ENCODE results near the gene MAG.

Gene MAG

DNA sequence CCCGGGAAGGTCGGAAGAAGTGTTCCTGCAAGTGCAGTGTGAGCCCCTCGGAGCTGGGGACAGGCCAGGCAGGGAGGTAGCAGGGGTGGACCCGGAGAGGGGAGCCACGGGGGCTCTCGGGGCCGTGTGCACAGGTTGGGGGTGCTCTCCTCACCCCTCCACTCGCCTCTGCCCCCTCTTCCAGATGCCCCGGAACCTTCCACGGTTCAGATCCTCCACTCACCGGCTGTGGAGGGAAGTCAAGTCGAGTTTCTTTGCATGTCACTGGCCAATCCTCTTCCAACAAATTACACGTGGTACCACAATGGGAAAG is 46.0 kb downstream of the MAG start:
- Mint-ChIP-seq H3K4me1 (peaks cover 5% of the 10 kb centered on the region), H3K27ac (no peak overlapping the region), H3K9me3 (no peaks in the 10 kb centered on the region), H3K4me3 (no peak overlapping the region), H3K27me3 (peaks cover 53% of the 10 kb centered on the region), H3K36me3 (no peaks in the 10 kb centered on the region)
- no peak for DNase-seq
- CTCF ChIA-PET = no interaction called here

GRCh38 chr19:35340431-35340830 is 48.5 kb downstream of the MAG start:
- no peak overlapping the region for H3K27ac Mint-ChIP-seq
- H3K27me3 Mint-ChIP-seq = peaks cover 69% of the 10 kb centered on the region
- CTCF ChIA-PET = no interaction called here
- H3K4me1 Mint-ChIP-seq = no peaks in the 10 kb centered on the region
- no peaks in the 10 kb centered on the region for H3K36me3 Mint-ChIP-seq
- DNase-seq = no peak
- H3K9me3 Mint-ChIP-seq = no peaks in the 10 kb centered on the region
- no peak overlapping the region for H3K4me3 Mint-ChIP-seq

GRCh38 chr19:35341006-35341405 is 49.0 kb downstream of the MAG start:
- H3K27ac Mint-ChIP-seq = no peak overlapping the region

GRCh38 chr19:35341565-35342225 is 49.7 kb downstream of the MAG start:
- Mint-ChIP-seq H3K4me3 (no peak overlapping the region), H3K27ac (no peak overlapping the region), H3K4me1 (peaks cover 11% of the 10 kb centered on the region), H3K36me3 (no peaks in the 10 kb centered on the region), H3K9me3 (no peaks in the 10 kb centered on the region), H3K27me3 (peaks cover 76% of the 10 kb centered on the region)
- CTCF ChIA-PET = interaction anchor here (1.1 to 1.3 kb wide), 2 partner anchors 9 to 174 kb away, joined by 3 read pairs; no protein-coding TSS in a partner anchor
- no peak for DNase-seq

More at GRCh38 chr19:35341006-35341405, 49.0 kb downstream of the MAG start:
- CTCF ChIA-PET = no interaction called here
- peaks cover 72% of the 10 kb centered on the region for H3K27me3 Mint-ChIP-seq
- no peak for DNase-seq
- H3K36me3 Mint-ChIP-seq = no peaks in the 10 kb centered on the region
- H3K9me3 Mint-ChIP-seq = no peaks in the 10 kb centered on the region
- peaks cover 4% of the 10 kb centered on the region for H3K4me1 Mint-ChIP-seq
- H3K4me3 Mint-ChIP-seq = no peak overlapping the region

GRCh38 chr19:35342430-35342829 is 50.5 kb downstream of the MAG start:
- H3K4me1 Mint-ChIP-seq = peaks cover 18% of the 10 kb centered on the region
- H3K27me3 Mint-ChIP-seq = peaks cover 79% of the 10 kb centered on the region
- H3K36me3 Mint-ChIP-seq = no peaks in the 10 kb centered on the region
- CTCF ChIA-PET = interaction anchor here (1.1 to 1.3 kb wide), 2 partner anchors 10 to 173 kb away, joined by 3 read pairs; no protein-coding TSS in a partner anchor
- H3K4me3 Mint-ChIP-seq = no peak overlapping the region
- H3K9me3 Mint-ChIP-seq = no peaks in the 10 kb centered on the region
- H3K27ac Mint-ChIP-seq = no peak overlapping the region
- no peak for DNase-seq

DNA sequence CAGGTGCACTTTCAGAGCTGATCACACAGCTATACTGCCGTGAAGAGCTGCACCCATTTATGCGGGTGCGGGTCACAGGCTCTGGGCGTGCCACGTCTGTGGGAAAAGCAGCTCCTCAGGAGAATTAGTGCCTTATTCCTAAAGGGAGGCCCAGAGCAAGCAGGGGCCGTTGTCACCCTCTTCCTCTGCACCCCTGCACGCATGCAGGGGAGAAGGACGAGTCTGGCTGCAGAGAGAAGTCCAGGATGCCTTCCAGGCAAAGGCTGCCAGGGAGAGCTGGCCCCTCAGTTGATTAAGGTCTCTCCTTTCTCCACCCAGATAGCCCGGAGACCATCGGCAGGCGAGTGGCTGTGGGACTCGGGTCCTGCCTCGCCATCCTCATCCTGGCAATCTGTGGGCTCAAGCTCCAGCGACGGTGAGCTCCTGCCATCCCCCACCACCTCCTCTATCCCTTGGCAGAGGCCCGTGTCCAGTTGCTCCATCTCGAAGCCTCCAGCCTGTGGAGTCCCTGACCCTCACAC is 52.6 kb downstream of the MAG start:
- Mint-ChIP-seq H3K4me1 (peaks cover 33% of the 10 kb centered on the region), H3K9me3 (no peaks in the 10 kb centered on the region), H3K27ac (no peak overlapping the region), H3K27me3 (peaks cover 92% of the 10 kb centered on the region), H3K36me3 (no peaks in the 10 kb centered on the region), H3K4me3 (no peak overlapping the region)
- CTCF ChIA-PET = interaction anchor here (0.9 kb wide), 1 partner anchor 9 kb away, joined by 4 read pairs; no protein-coding TSS in a partner anchor
- no peak for DNase-seq

DNA sequence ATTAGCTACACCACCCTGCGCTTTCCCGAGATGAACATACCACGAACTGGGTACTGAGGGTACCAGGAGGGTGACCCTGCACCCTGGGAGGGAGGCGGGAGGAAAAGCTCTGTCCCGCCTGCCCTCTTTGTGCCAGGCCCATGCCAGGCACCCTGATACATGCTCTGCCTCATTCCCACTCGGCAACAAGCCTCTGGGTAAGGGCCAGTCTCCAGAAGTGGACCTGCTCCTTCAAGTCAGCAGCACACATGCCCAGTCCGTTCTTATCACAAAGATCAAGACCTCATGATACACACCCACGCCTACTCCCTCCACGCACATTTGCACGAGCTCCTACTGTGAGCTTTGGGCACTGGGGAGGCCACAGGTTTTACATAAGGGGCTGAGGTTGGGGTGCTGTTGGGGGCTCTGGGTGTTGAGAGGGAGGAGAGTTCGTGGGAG is 53.7 kb downstream of the MAG start:
- Mint-ChIP-seq H3K27ac (no peak overlapping the region), H3K9me3 (no peaks in the 10 kb centered on the region), H3K27me3 (peaks cover 94% of the 10 kb centered on the region), H3K4me3 (no peak overlapping the region), H3K36me3 (no peaks in the 10 kb centered on the region), H3K4me1 (peaks cover 33% of the 10 kb centered on the region)
- DNase-seq = no peak
- CTCF ChIA-PET = interaction anchor here (2.2 kb wide), 1 partner anchor 192 kb away, joined by 5 read pairs; the partner anchor contains the start of gene FXYD5

- Mint-ChIP-seq H3K27ac (peak overlapping the region; percentile 31), H3K9me3 (no peaks in the 10 kb centered on the region), H3K4me1 (peaks cover 33% of the 10 kb centered on the region), H3K4me3 (peak overlapping the region; percentile 4), H3K36me3 (no peaks in the 10 kb centered on the region), H3K27me3 (peaks cover 94% of the 10 kb centered on the region)
- peak; percentile 76 for DNase-seq
- CTCF ChIA-PET = interaction anchor here (1.0 to 2.2 kb wide), 6 partner anchors 39 to 204 kb away, joined by 3 to 5 read pairs (median 5); partner anchors contain the start of gene FXYD5
Measured at GRCh38 chr19:35346193-35347052, 54.5 kb downstream of the MAG start.

DNA sequence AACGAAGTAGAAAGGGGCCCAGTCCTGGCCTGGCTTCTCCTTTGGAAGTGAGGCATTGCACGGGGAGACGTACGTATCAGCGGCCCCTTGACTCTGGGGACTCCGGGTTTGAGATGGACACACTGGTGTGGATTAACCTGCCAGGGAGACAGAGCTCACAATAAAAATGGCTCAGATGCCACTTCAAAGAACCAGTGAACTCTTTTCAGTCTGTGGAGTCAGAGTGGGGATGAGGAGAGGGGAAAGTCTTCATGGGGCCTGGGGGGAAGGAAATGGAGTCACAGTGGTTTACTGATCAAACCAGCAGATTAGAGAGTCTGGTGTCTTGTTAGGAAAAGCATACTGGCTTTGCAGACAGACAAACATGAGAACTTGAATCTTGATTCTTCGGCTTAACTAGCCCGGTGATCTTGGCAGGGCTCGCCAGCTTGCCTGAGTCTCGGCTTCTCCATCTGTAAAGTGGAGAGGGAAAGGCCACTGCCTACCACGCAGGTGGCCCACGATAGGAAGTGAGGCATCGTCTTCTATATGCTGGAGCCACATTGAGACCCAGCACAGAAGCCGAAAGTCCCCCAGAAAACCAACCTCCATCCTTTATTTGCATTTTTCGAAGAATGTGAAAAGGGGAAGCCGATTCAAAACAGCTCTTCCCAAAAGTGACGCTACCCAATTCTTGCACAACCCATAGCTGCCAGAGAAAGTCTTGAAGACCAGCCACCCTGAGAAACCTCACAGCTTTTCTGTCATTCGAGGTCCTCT is 55.4 kb downstream of the MAG start, which contains the start of gene FFAR1:
FFAR1 (plus strand) TSS at position 732 of the 759 bp plus-strand sequence. CDS start 3,650 bp downstream, outside the sequence.
- Mint-ChIP-seq H3K27ac (peak within 1 kb of the TSS; percentile 61), H3K4me3 (peak within 1 kb of the TSS; percentile 4), H3K9me3 (no peaks in the 10 kb centered on the region), H3K4me1 (peaks cover 33% of the 10 kb centered on the region), H3K36me3 (no peaks in the 10 kb centered on the region), H3K27me3 (peaks cover 91% of the 10 kb centered on the region)
- CTCF ChIA-PET = interaction anchor here (0.7 to 2.2 kb wide), 7 partner anchors 10 to 205 kb away, joined by 3 to 5 read pairs (median 5); partner anchors contain the start of genes FFAR3 and FXYD5
- peak; percentile 57 for DNase-seq

DNA sequence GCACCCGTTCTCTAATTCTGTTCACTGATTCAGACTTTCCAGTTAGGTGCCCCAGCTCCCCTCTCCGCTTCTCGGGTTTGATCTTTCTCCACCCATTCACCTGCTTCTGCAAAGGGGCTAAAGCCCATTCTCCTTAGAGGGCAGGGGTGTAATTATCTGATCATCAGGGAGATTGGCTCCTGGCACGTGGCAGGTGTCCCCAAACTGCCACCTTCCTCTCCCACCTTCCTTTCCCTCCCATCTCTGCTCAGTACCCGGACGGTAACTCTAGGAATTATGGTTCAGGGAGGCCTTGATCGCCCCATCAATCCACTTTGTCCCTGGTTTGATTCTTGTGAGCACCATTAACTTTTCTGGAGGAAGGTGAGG is 56.0 kb downstream of the MAG start:
- H3K36me3 Mint-ChIP-seq = no peaks in the 10 kb centered on the region
- H3K9me3 Mint-ChIP-seq = no peaks in the 10 kb centered on the region
- H3K27ac Mint-ChIP-seq = peak overlapping the region; percentile 61
- no peak for DNase-seq
- peaks cover 37% of the 10 kb centered on the region for H3K4me1 Mint-ChIP-seq
- H3K27me3 Mint-ChIP-seq = peaks cover 90% of the 10 kb centered on the region
- CTCF ChIA-PET = interaction anchor here (0.7 to 1.9 kb wide), 5 partner anchors 10 to 147 kb away, joined by 3 to 5 read pairs (median 5); partner anchors contain the start of gene FFAR3
- H3K4me3 Mint-ChIP-seq = peak overlapping the region; percentile 4

DNA sequence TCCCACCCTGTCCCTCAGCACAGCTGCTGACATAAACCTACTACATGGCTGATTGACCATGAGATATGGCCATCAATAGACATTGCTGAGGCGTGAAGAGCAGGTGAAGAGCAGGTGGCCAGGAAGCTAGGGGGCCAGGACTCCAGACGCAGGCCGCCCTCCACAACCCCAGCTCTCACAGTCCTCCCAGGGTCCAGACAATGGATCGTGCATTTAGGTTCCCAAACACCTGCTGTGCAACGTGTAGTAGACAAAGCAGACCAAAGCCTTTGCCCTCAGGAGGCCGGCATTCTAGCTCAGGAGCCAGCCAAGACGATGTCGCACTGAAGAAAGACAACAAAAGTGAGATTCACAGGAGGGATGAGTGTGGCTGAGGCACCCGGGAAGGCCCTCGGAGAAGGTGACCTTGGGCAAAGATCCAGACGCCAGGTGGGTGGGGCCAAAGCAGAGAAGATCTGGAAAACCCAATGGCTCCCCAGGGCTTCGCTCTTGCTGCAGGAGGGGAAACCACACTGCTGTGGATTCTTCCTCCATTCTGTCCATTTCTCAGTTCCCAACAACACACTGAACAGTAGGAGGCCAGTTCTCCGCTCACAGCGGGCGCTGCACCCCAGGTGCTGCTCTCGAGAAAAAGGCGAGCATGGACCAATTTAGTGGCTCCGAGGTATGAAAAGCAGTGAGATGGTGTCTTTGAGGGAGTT is 57.1 kb downstream of the MAG start:
- Mint-ChIP-seq H3K4me3 (no peak overlapping the region), H3K4me1 (peaks cover 38% of the 10 kb centered on the region), H3K36me3 (no peaks in the 10 kb centered on the region), H3K27me3 (peaks cover 86% of the 10 kb centered on the region), H3K27ac (no peak overlapping the region), H3K9me3 (no peaks in the 10 kb centered on the region)
- CTCF ChIA-PET = interaction anchor here (1.1 to 1.8 kb wide), 3 partner anchors 9 to 146 kb away, joined by 3 to 9 read pairs (median 6); partner anchors contain the start of gene FFAR3
- DNase-seq = peak; percentile 12

GRCh38 chr19:35349614-35350521 is 57.9 kb downstream of the MAG start:
- peak; percentile 15 for DNase-seq
- peaks cover 78% of the 10 kb centered on the region for H3K27me3 Mint-ChIP-seq
- CTCF ChIA-PET = interaction anchor here (1.1 to 1.8 kb wide), 3 partner anchors 118 to 145 kb away, joined by 3 to 9 read pairs (median 6); no protein-coding TSS in a partner anchor
- peaks cover 38% of the 10 kb centered on the region for H3K4me1 Mint-ChIP-seq
- no peak overlapping the region for H3K4me3 Mint-ChIP-seq
- no peak overlapping the region for H3K27ac Mint-ChIP-seq
- no peaks in the 10 kb centered on the region for H3K9me3 Mint-ChIP-seq
- H3K36me3 Mint-ChIP-seq = no peaks in the 10 kb centered on the region
